ENCODE measurements around the gene KLF16.
A peak's percentile ranks its signal among the peaks of the same experiment; 100 is the strongest.

Gene KLF16

DNA sequence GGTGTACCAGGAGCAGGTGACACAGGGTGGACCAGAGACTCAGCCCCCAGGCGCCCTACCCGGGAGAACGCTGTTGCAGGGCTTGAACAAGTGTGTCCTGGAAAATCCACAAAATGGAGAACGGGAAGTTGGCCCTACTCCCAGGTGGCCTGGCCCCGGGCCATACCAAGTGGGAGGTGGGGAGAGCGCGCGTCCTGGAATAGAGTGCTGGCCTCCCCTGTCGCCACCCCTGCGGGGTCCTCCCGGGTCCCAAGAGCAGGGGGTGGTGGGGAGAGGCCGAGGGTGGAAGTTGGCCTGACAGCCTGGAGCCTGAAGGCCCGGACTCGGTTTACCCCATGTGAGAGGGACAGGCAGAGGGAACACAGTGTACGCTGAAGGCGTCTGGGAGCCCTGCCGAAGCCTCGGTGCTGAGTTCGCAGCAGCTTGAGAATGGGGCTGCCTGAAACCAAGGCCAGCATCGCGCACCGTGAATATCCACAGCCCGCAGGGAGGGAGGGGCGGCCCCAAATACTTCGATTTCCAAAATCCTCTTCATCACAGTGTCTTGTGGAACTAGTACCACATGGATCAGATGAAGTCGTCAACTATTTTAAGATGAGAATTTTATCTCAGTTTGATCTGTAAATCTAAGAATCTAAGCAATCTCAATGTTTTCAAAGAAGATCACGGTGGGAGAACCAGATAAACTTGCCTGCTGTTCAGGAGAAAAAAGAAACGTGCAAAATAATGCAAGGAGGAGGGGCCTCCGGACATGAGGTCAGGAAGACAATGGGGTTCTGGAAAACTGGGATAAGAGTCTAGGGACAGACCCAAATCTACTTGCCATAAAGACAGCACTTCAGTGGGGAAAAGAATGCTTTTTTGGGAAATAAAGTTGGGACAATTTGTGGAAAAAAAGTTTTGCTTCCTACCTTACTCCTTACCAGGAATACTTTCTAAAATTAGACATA, 10.4 kb upstream of the KLF16 start:
- H3K4me3 ChIP-seq (ENCODE audit: control insufficient read depth, low read depth, low read length), result peak overlapping the region; percentile 88

DNA sequence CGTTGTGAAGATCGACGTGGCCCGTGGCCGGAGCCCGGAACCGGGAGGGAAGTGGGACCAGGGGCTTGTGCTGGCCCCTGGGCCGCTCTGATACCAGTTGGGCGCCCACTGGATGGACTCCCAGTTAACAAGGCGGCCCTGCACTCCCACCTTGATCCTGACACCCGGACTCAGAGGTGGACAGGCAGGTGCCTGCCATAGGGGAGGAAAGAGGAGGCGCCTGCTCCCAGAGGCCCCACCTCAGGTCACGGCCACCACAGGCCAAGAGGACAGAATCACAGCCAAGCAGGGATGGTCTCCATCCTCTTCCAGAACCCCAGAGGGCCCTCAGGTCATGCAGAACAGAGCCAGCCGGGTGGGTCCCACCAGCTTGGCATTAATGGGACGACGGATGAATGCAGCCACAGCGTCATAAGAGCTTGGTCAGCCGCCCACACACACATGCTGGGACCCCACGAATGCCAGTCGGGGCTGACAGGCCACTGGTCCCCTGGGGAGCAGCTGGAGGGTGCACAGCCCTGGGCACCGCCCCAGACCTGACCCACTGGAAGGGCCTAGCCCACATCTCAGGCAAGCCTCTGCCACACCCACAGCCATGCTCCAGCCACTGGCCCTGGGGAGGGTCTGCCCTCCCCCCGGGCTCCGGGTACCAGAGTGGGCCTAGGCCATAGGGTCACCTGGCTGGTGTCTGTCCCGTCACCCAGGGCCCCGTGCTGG, 9.6 kb upstream of the KLF16 start:
- no peak for DNase-seq (ENCODE audit: low read depth)
- peak overlapping the region; percentile 10 for H3K4me3 ChIP-seq (ENCODE audit: control insufficient read depth, low read depth, low read length)
- TF ChIP-seq, protein P1, sequence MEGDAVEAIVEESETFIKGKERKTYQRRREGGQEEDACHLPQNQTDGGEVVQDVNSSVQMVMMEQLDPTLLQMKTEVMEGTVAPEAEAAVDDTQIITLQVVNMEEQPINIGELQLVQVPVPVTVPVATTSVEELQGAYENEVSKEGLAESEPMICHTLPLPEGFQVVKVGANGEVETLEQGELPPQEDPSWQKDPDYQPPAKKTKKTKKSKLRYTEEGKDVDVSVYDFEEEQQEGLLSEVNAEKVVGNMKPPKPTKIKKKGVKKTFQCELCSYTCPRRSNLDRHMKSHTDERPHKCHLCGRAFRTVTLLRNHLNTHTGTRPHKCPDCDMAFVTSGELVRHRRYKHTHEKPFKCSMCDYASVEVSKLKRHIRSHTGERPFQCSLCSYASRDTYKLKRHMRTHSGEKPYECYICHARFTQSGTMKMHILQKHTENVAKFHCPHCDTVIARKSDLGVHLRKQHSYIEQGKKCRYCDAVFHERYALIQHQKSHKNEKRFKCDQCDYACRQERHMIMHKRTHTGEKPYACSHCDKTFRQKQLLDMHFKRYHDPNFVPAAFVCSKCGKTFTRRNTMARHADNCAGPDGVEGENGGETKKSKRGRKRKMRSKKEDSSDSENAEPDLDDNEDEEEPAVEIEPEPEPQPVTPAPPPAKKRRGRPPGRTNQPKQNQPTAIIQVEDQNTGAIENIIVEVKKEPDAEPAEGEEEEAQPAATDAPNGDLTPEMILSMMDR (conservative IDR thresholded peaks at IDR 0.05; ENCODE audit: control insufficient read depth, insufficient read depth, low read depth, low read length), result no peak

More for the DNA sequence above, 10.4 kb upstream of the KLF16 start:
- TF ChIP-seq, protein P1 (conservative IDR thresholded peaks at IDR 0.05; ENCODE audit: control insufficient read depth, insufficient read depth, low read depth, low read length), result no peak
- DNase-seq (ENCODE audit: low read depth), result peak; percentile 47

DNA sequence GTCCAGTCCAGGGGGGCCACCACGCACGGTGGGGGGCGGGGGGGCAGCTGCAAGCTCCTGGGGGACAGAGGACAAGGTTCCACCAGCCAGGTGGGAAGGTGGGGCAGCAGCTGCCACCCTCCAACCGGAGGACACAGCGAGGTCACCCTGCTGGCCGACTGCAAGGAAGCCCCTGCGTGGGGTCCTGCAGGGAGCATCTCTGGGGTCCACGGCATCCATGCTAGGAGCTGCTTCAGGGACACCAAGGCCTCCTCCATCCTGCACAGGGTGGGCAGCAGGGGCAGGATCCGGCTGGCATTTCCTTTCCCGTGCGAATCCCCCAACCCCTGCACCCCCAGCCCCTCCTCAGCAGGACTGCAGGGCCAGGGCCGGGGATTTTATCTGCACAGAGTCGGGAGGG, 8.3 kb upstream of the KLF16 start:
- H3K4me3 ChIP-seq (ENCODE audit: control insufficient read depth, low read depth, low read length), result no peak overlapping the region
- TF ChIP-seq, protein P1 (conservative IDR thresholded peaks at IDR 0.05; ENCODE audit: control insufficient read depth, insufficient read depth, low read depth, low read length), result no peak
- no peak for DNase-seq (ENCODE audit: low read depth)

DNA sequence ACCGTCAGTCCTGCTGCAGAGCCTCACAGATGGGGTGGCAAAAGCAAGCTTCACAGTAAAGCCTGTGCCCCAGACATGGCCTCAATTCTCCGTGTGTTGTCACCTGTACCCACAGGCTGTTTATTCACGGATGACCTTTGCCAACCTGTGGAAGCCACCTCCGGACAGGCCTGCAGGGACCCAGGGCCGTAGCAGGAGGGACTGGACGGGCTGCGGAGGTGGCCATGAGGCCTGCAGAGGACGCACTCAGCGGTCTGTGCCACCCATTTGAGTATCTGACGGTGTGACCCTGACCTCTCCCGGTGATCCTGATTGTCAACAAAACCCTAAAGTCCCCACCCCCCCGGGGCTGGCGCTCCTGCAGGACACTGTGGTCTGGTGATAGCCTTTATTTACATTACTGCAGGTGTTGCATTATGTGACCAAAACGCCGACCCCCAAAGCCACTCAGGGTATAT, 7.8 kb upstream of the KLF16 start:
- H3K4me3 ChIP-seq (ENCODE audit: control insufficient read depth, low read depth, low read length), result no peak overlapping the region
- no peak for DNase-seq (ENCODE audit: low read depth)
- TF ChIP-seq, protein P1 (conservative IDR thresholded peaks at IDR 0.05; ENCODE audit: control insufficient read depth, insufficient read depth, low read depth, low read length), result no peak

DNA sequence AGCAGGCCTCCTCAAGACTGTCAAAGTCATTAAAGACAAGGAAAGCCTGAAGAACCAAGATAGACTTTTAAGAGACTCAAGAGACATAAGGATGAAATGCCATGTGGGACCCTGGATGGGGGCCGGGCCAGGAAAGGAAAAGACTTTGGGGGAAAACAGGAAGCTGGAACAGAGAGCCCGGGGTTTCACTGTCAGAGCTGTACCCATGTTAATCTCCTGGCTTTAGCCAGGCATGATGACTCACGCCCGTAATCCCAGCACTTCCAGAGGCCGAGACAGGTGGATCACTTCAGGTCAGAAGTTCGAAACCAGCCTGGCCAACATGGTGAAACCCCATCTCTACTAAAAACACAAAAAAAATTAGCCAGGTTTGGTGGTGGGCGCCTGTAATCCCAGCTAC, 5.6 kb upstream of the KLF16 start:
- H3K4me3 ChIP-seq (ENCODE audit: control insufficient read depth, low read depth, low read length), result no peak overlapping the region
- TF ChIP-seq, protein P1 (conservative IDR thresholded peaks at IDR 0.05; ENCODE audit: control insufficient read depth, insufficient read depth, low read depth, low read length), result no peak
- no peak for DNase-seq (ENCODE audit: low read depth)

DNA sequence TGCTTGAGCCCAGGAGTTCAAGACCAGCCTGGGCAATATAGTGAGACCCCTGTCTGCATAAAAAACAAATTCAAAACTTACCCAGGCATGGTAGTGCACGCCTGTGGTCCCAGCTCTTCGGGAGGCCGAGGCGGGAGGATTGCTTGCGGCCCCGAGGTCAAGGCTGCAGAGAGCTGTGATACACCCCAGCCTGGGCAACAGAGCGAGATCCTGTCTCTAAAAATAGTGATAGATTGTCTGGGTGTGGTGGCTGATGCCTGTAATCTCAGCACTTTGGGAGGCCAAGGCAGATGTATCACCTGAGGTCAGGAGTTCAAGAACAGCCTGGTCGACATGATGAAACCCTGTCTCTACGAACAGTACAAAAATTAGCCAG, 4.0 kb upstream of the KLF16 start:
- TF ChIP-seq, protein P1 (conservative IDR thresholded peaks at IDR 0.05; ENCODE audit: control insufficient read depth, insufficient read depth, low read depth, low read length), result no peak
- no peak overlapping the region for H3K4me3 ChIP-seq (ENCODE audit: control insufficient read depth, low read depth, low read length)
- DNase-seq (ENCODE audit: low read depth), result no peak

Data from fibroblast of mammary gland (primary cell).